ENCODE results near the gene PSMB4.

The PSMB4 gene

GRCh38 chr1:151405187-151405951 is 6.0 kb downstream of the PSMB4 start:
- ChIA-PET CTCF (interaction anchor here (1.0 to 6.7 kb wide), 8 partner anchors 7 to 104 kb away, joined by 3 to 27 read pairs (median 5); no protein-coding TSS in a partner anchor), POLR2A (interaction anchor here (1.3 kb wide), 1 partner anchor 11 kb away, joined by 3 read pairs; no protein-coding TSS in a partner anchor)
- TF ChIP-seq CTCF (IDR thresholded peaks at IDR 0.05; ENCODE audit: control extremely low read depth, extremely low read depth, low read depth, missing control alignments), result no peak
- DNase-seq (ENCODE audit: extremely low spot score), result no peak

DNA sequence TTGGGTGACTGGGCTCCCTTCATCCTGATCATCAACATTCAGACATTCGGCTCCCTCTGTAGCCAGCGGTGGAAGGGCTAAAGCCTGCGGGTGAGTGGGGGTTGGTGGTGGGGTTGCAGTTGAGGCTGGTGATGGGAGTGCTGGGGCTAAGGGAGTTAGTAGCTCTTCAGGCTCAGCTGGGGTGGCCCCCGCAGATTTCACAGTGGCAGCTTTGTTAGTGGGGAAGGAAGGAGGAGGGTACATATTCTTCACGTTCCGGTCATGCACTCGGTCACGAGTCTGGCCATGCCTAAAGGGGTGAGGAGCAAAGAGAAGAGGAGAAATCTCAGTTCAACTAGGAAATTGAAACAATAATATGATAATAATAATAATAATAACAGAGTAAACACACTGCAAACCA is 6.8 kb downstream of the PSMB4 start:
- no peak for TF ChIP-seq CTCF (IDR thresholded peaks at IDR 0.05; ENCODE audit: control extremely low read depth, extremely low read depth, low read depth, missing control alignments)
- ChIA-PET POLR2A (no interaction called here), CTCF (interaction anchor here (0.8 to 2.2 kb wide), 6 partner anchors 11 to 155 kb away, joined by 3 to 9 read pairs (median 4); no protein-coding TSS in a partner anchor)
- no peak for DNase-seq (ENCODE audit: extremely low spot score)

DNA sequence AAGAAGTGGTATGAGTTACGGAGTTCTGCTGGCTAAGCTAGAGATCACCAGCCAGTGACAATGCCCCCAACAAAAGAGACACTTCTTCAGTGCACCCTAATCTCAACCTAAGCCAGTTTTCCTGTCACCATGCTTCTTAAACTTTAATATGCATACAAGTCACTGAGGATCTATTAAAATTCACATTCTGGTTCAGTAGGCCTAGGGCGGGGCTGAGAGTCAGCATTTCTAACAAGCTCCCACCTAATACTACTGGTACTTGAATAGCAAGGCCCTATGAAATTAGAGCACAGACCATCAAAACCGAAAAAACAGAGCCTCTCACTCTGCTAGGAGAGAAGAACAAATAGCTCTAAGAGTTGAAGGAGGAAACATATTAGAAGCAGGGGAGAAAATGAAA is 7.9 kb downstream of the PSMB4 start:
- POLR2A ChIA-PET, result no interaction called here

DNA sequence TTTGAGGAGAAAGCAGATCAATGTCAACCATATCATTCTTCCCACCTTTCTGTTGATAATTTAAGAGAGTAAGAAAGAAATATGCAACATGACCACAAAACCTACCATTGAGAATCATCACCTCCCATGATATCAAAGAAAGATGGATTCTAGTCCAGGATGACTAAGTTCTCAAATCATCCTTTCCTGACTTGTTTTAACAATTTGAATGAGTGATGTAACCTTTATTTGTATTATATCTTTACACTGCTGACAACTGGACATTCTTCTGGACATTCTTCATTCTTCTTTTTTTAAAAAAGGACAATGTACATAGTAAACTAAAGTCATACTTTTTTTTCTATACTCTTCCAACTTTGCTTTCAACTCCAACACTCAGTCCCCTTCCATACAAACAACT is 9.5 kb downstream of the PSMB4 start:
- no peak for TF ChIP-seq CTCF (IDR thresholded peaks at IDR 0.05; ENCODE audit: control extremely low read depth, extremely low read depth, low read depth, missing control alignments)
- ChIA-PET POLR2A (no interaction called here), CTCF (interaction anchor here (1.5 to 2.1 kb wide), 3 partner anchors 9 to 68 kb away, joined by 4 to 9 read pairs (median 5); partner anchors contain the start of gene PSMB4)
- no peak for DNase-seq (ENCODE audit: extremely low spot score)

More for the DNA sequence above, 7.9 kb downstream of the PSMB4 start:
- no peak for DNase-seq (ENCODE audit: extremely low spot score)
- TF ChIP-seq CTCF (IDR thresholded peaks at IDR 0.05; ENCODE audit: control extremely low read depth, extremely low read depth, low read depth, missing control alignments), result no peak
- CTCF ChIA-PET, result interaction anchor here (1.6 to 2.1 kb wide), 2 partner anchors 8 to 66 kb away, joined by 5 to 9 read pairs; partner anchors contain the start of gene PSMB4

GRCh38 chr1:151411884-151412283 is 12.5 kb downstream of the PSMB4 start:
- POLR2A ChIA-PET, result no interaction called here

More at GRCh38 chr1:151411884-151412283, 12.5 kb downstream of the PSMB4 start:
- no peak for DNase-seq (ENCODE audit: extremely low spot score)
- CTCF ChIA-PET, result interaction anchor here (1.1 to 3.1 kb wide), 4 partner anchors 8 to 102 kb away, joined by 3 to 13 read pairs (median 4); no protein-coding TSS in a partner anchor
- TF ChIP-seq CTCF (IDR thresholded peaks at IDR 0.05; ENCODE audit: control extremely low read depth, extremely low read depth, low read depth, missing control alignments), result no peak
